Medulla oblongata (tissue), 1 donor: ENCODE data around the gene PNPLA4.

Experiments used
- DNase-seq: peaks from one replicate; pipeline ENCODE4 v3.0.0-alpha.2; 2015; ENCODE audit errors: extremely low spot score

PNPLA4 gene, protein sequence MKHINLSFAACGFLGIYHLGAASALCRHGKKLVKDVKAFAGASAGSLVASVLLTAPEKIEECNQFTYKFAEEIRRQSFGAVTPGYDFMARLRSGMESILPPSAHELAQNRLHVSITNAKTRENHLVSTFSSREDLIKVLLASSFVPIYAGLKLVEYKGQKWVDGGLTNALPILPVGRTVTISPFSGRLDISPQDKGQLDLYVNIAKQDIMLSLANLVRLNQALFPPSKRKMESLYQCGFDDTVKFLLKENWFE

DNA sequence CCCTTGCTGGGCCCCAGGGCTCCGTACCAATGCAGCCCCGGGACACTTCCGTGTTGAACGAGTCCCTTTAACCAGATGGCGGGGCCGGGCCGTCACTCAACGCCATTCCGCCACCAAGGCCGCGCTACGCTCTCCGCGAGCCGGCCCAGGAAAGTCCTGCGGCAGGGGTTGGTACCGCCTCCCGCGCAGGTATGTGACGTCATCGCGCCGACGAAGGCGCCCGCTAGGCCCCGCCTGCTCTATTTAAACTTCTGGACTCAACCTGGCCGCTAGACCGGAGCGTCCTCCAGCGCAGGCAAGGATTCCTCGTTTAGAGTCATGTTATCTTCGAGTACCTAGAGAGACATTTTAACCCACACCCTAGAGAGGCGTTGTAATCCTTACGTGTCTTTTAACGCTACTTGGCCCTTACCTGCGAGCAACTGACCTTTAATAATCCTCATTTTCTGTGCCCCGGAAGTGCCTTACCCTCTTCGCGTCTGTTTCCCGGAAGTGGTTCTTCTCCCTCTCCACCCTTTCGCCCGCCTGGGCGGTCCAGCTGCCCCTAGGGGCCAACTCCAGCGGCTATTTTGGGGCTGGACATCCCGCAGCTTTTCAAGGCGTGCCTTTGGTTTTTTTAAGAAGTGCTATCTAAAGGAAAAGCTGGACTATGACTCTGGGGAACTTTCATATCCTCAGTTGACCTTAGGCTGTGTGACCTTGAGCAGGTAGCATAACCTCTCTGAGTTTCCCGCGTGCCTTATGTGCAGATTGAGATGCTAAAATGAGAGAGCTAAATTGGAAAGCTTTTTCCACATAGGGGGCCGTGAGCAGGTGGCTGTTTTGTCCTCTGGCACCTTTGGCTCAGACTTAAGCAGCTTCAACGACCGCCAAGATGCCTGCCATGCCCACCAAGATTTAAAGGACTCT, at the start of gene PNPLA4:
PNPLA4 (minus strand) TSS at position 155 of the 909 bp plus-strand sequence. CDS start 1,294 bp downstream, outside the sequence.
- DNase-seq, result peak; percentile 53

DNA sequence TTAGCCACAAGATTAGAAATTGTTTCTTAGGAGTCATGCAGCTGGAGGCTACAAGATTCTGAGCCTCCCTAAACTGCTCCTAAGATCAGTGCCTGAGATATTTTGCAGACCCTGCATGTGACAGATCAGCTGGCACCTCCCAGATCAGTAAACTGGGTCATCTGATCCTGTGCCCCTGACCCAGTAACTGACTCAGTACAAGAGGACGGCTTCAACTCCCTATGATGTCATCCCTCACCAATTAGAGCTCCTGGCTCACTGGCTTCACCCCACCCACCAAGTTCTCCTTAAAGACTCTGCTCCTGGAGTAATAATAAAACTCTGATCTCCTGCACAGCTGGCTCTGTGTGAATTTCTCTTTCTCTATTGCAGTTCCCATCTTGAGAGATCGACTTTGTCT, 45.4 kb upstream of the PNPLA4 start:
- DNase-seq, result no peak

DNA sequence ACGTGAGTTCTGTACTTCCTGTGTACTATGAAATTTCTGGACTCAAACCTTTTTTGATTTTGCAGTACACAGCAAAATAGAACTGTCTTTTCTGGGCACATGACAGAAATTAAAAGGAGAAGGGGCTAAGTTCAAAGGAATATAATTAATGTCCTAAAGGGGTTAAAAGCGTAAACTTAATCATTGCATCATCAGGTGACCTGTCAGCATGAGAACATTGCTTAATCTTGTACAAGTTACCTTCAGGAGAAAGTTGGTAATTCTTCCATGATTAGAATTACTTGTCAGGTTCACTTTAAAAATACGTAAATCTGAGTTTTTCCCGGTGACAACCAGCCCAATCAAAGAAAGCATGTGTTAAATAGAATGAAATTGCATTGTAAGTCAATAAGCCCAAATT, 43.2 kb upstream of the PNPLA4 start:
- no peak for DNase-seq

DNA sequence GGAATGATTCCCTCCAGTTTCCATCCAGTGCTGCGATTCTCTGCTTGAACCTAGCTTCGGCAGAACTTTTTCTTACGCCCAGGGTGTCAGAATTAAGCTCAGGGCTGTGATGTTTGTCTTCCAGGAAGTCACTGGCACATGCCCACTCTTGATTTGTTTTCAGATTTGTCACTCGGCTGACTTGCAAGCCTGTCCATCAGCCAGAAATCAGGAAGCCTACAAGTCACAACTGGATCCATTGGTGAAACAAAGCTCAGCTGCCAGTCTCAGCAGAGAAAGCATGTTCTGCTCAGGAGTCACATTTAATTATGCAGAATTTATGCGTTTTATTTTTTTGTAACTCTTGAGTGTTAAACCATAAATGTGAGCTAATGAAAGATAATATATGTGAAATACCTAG, 38.2 kb upstream of the PNPLA4 start:
- DNase-seq, result no peak

DNA sequence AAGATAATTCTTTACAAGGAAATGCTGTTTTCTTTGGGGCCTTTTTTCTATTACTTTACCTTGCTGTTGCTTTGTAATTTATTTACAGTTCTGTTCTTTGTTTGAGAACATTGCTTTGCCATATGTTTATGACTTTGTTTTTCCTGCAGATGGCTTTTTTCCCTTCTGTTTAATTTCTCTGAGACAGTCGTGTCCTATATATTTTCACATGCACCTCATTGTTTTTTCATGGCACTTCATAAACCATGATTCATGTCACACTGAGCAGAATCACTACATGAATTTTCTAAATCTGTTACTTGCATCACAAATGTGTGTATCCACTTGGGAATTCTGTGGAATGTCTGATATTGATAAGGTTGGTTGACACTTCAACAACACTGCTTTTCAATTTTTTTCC, 33.0 kb upstream of the PNPLA4 start:
- DNase-seq, result no peak

DNA sequence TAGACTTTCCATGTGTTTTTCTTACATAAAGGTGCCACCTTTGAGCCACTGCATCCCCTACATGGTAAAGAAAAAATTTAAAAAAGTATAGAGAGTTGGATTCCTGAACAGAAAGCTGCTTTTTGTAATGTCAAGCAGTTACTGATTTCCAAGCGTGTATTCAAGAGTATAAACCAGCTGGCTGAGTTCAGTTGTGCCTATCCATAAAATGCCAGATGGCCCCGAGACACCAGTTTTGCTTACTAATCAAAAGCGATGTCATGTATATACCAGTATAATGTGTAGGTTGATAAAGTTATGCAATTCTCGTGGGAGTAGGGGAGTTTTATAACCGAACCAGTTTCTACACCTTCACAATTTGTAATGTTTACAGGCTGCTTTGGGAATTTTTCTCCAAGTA, 26.2 kb upstream of the PNPLA4 start:
- DNase-seq, result no peak

DNA sequence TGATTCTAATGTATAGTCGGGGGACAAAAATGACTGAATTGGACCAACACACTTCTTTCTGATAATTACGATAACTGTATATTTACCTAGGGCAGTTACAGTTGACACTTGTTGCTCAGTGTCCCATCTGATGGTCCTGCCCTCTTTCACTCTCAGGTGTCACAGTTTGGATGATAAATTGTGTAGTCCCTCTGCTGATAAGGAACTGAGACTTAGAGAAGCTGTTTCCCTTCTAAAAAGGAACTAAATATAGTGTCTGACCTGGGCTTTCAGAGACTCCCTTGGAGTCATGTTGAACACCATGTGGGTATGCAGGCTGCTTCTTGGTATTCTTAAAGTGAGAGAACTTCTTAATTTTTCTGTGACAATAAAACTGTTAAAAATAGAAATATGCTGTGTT, 23.7 kb upstream of the PNPLA4 start:
- DNase-seq, result no peak

DNA sequence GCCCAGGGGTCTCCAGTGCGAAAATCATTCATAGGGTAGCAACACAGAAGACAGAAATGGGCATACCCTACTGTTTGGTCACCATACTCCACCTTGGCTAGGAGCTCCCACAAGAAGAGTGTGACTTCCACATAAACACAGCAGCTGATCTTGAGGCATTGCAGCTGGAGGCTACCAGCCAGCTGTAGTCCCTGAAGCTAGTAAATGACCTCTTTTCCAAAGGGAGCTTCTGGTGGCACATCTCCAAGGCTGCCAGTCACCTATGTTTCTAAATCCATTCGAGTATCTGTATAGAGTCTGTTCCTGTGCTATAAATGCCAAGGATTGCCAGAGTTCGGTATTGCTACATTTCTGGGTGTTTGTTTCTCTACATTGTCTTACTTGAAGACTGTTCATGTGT, 21.3 kb upstream of the PNPLA4 start:
- DNase-seq, result no peak

DNA sequence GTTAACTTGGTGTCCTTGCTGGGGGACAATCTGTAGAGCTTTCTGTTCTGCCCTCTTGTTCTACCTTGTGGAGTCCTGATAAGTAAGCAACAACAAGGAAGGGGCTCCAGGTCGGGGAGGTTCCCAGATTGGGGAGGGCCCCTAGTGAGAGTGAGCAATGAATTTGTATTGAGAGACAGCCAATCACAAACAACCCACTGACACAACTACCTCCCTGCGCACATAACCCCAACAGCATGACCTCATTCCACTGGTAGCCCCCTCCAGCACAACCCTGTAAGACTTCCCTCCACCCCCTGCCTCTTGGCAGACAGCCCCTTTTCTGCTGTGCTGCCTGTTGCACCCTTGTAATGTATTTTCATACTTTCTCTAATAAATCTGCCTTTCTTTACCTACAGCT, 19.7 kb upstream of the PNPLA4 start:
- no peak for DNase-seq

DNA sequence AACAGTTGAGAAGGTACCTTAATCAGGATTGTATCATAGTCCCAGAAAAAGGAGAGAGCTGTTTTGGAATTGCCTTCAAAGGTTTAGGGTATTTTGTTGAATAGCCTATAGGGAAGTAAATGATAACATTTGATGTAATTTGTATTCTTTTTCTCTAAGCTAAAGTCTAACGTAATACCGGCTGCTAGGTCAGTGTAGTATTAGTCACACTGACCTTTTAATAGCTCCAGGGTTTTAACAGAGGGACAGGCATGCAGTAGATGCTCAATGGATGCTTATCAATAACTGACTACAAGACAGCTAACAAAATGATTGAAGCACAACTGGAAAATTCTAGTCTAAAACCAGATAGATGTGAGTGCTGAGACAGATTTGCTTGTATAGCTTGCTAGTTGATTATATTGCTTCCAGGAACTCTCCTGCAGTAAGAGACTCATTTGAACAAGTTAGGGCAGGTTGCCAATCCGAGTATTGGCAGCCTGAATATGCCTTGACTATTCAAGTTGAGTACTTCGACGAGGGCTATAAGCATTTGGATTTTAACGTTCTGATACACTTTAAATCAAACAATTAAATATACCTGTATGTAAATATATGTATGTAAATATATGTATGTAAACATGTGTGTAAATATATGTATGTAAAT, 16.5 kb upstream of the PNPLA4 start:
- DNase-seq, result peak; percentile 3

DNA sequence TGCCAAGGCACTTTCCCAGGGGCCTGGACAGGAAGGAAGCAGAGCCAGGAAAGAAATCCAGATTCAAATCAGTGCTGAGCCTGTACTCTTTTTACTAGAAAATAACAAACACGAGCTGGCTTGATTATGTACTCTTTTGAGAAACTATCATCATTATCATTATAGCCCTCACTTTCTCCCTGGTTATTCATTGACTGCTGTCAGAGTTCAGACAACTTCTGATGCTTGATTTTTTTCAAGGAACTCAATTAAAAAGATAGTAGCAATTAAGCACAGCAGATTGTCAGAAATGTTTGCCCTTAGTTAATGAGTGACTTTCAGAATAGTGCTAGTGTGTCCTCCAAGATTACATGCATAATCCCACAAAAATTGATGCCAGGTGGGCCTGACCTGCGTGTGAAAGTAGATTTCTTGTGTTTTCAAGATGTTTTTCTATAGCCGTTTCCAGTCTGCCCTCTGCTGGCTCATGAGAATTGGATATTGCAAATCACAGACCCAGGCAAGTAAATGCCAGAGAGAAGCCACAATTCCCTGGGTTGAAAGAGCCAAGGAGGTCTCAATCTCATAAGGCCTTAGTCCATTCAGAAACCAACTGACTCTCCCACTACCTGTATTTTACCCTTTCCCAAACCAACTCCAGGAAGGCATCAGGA, 14.3 kb upstream of the PNPLA4 start:
- DNase-seq, result peak; percentile 12

DNA sequence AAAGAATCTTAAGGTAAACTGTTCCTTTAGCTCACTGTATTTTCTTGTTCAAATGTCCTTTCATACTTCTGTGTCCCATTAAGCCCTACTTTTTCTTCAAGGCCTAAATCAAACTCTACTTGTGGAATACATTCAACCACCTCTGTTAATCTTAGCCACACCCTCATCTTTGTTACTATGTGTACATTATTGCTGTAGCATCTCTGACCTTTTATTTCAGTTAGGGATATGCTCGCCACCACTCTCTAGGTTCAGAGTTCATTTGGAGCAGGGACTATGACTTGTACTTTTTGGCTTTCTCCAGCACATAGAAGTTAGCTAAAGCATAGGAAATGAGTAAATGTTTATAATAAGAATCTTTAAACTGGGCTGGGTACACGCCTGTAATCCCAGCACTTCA, 6.8 kb upstream of the PNPLA4 start:
- no peak for DNase-seq

DNA sequence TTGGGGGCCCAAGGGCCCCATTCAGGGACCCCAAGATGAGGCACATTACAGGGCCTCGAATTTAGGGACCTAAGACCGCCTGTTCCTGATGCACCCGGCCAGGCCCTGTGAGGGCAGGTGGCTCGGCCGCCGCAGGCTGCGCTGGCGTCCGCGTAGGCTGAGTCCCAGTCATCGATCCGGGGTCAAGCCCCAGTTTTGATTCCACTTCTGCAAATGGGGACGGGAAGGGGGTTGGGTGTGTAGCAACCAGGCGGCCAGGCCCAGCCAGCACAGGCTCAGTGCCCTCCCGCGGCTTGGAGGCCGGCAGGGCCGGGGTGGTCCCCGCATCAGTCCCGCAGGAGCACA, 327 bp downstream of the PNPLA4 start:
- peak; percentile 1 for DNase-seq

DNA sequence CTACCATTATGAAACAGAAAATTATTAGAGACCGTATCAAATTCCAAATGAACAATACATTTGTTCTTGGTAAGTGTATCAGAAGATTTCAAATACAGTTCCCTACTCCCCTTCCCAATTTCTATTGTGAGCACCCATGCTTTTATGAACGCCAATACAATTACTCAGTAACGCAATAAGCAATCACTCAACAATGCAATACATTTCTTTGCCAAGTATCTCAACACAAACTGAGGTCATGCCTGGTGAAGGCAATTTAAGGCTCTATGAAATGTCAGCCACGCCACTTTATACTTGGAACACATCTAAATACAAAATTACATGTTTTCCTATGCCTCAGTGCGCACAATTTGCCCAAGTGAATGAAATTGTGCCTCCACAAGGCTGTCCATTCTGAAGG, 712 bp downstream of the PNPLA4 start:
- no peak for DNase-seq

DNA sequence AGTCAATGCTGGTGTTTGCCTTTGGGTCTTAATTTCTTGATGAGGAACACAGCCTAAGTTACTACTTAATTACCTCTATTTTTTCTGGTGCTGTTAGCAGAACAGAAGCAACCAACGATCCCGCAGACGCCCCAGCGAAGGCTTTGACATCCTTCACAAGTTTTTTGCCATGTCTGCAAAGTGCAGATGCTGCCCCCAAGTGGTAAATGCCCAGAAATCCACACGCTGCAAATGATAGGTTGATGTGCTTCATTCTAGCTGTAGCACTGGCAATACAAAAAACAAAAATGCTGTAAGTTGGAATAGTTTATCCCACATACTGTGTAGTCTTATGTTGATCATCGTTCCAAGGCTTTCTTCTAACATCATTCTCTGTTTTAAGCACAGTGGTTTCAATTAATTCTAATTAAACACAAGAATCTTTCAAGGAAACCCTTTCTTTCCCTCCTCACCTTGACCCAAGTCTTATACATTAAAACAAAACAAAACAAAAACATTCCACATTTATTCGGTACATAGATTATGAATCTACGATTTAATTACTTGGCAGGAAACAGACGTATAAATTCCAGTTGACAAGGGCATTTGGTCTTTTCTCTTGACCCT, 1.2 kb downstream of the PNPLA4 start:
- peak; percentile 63 for DNase-seq

DNA sequence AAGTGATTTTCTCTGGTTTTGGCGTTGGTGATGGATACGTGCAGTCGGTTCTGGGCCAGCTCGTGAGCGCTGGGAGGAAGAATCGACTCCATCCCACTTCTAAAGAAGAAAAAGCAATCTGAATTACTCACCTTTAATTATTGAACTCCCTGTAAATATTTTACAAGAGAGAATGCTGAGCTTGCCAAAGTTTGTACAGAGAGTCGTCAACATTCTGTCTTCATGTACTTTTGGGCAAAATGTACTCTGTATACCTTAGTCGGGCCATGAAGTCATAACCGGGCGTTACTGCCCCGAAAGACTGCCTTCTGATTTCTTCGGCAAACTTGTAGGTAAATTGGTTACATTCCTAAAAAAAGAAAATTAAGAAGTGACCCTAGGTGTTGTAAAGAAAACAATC, 5.5 kb downstream of the PNPLA4 start:
- DNase-seq, result no peak

DNA sequence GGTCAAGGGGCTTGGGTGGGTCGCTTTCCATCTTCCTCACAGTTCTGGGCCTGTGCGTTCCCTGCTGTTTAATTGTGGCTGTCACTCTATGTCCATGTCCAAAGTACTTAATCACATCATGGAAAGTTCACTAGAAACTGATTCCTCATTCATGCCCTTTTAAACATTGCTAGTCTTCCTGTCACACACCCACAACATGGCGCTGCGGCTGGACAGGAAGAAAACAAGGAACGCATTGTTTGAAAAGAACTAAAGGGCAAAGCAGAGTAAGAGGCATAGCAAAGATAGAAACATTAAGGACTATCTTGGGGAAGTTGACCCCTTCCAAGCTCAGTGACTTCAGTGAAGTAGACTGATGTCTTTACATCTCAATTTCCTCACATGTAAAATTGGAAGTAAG, 18.4 kb downstream of the PNPLA4 start:
- no peak for DNase-seq

DNA sequence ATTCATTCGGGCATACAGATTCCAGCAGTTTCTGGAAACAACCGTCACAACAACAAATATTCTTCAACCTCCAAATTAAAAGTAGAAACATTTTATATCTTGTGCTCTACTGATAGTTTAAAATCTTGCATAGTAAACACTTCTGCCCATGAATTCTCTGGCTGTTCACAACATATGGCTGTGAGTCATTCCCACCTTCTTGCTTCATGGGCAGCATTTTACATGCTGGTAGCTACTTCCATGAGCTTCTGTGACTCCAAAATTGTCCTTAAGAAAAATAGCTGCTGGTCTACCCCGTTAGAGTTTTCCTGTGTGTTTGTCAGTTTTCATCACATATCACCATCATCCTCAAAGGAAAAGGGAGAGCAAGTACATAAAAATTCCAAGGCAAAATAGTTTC, 22.7 kb downstream of the PNPLA4 start:
- no peak for DNase-seq

DNA sequence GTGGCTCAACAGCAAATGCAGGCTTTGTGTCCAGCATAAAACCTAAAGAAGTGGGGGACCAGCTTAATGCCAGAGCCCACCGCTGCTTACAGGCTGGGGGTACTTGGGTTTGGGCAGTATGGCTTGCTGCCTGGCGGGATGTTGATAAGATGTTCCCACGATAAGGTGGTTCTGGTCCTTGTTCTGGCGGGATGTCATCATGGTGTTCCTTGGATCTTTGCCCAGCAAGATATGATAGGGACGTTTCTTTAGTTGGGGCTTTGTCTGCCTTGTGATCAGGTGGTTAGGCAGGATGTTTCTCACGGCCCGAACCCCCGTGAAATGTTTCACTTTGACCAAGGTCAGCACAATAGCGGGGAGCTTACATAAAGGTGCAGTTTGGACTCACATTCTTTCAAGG, 35.3 kb downstream of the PNPLA4 start:
- no peak for DNase-seq

DNA sequence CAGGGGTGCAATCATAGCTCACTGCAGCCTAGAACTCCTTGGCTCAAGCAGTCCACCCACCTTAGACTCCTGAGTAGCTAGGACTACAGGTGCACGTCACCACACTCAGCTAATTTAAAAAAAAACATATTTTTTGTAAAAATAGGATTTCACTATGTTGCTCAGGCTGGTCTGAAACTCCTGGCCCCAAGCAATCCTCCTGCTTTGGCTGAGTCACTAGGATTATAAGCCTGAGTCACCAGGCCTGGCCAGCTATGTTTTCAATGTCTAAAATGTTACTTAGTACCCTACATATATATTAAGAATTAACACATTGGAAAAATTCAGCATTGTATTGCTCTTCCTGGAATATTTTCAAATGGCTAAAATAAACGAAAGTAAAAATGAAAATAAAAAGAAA, 37.5 kb downstream of the PNPLA4 start:
- no peak for DNase-seq

DNA sequence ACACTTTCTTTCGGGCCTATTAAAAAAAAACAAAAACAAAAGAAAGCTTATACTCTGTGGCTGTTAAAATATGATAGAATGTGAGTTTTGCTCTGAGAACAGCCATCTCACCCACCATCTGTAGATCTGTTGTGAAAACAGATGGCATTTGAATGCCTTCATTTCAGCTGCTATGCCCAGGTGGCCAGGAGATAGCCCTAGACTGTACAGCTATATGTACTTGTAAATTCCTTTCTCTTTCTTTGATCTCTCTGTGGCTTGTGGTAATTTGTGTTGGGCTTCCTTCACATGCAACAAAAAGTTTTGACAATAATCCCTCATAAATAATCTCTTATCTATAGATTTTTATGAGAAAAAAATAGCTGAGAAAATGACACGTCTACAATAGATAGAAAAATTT, 38.1 kb downstream of the PNPLA4 start:
- no peak for DNase-seq

DNA sequence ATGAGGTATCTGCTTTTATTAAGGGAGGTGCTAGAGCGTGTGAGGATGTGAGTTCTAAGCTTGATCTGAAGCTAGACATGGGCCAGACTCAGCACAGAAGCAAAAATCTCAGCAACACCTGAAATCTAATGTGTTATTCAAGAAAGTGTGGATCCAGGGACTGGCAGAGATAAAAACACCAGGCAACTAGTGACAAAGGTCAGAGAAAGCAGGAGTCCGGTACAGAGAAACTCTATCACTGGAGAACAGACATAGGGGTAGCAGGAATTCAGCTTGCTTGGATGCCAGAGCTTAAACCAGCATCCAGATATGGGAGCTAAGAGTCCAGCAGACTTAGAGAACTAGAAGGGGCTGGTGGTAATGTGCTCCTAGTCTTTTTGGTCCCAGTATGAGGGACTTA, 50.3 kb downstream of the PNPLA4 start:
- DNase-seq, result no peak
